Peyer's patch (tissue), 4 donors: ENCODE data around the gene PPP4R4.

Source experiments
- CTCF ChIP-seq, 6 experiments: fragments of 450-650 bp in 4 of 6; fragments of 200-600 bp in 2 of 6; sonication (generic) in 1 of 6; IDR thresholded peaks; one replicate each; pipeline ENCODE4 v1.5.1; 2017 to 2019; ENCODE audit warnings: antibody characterized with exemption in 6 of 6, mild to moderate bottlenecking in 3 of 6, moderate library complexity in 1 of 6
- POLR2A ChIP-seq, 2 donors: fragments of 450-650 bp; IDR thresholded peaks; one replicate each; pipeline ENCODE4 v1.5.1; 2017; ENCODE audit warnings: antibody characterized with exemption in 2 of 2, mild to moderate bottlenecking in 2 of 2, moderate library complexity in 2 of 2

- no peak for TF ChIP-seq CTCF (IDR thresholded peaks at IDR 0.05)
- no peak for TF ChIP-seq POLR2A (IDR thresholded peaks at IDR 0.05)
Measured at GRCh38 chr14:94125659-94126418, 48.3 kb upstream of the PPP4R4 start.
